SU-DHL-6 (cell line): Measurements from ENCODE around the gene CRISPLD2.

Source experiments
- H2AFZ ChIP-seq: fragments of 200-600 bp; sonication (generic); 2 replicates; pipeline ENCODE4 v1.6.1; 2014; ENCODE audit warnings: low read depth, mild to moderate bottlenecking, moderate library complexity, mixed read lengths, antibody characterized with exemption, low read length; ENCODE audit not compliant: severe bottlenecking
- H3F3A ChIP-seq: fragments of 200-600 bp; shearing (Covaris generic); 2 replicates; pipeline ENCODE4 v1.6.0; 2016; ENCODE audit warnings: antibody characterized with exemption, mild to moderate bottlenecking; ENCODE audit not compliant: insufficient read depth
- H3K27ac ChIP-seq: fragments of 200-600 bp; sonication (generic); 2 replicates; pipeline ENCODE4 v1.5.1; 2016; ENCODE audit warnings: low read depth, mild to moderate bottlenecking, low read length, moderate library complexity, mixed read lengths
- H3K27me3 ChIP-seq: fragments of 200-600 bp; sonication (generic), shearing (Covaris generic); 2 replicates; pipeline ENCODE4 v1.6.0; 2014; ENCODE audit warnings: mild to moderate bottlenecking, low read length
- H3K36me3 ChIP-seq: fragments of 200-600 bp; sonication (generic); 2 replicates; pipeline ENCODE4 v1.6.1; 2014; ENCODE audit warnings: mild to moderate bottlenecking, low read length, mixed read lengths
- H3K4me2 ChIP-seq: fragments of 300-600, 200-600 bp; shearing (Covaris generic), sonication (generic); 2 replicates; pipeline ENCODE4 v1.6.0; 2014; ENCODE audit warnings: low read length, low read depth, mild to moderate bottlenecking; ENCODE audit not compliant: poor library complexity, severe bottlenecking
- H3K4me3 ChIP-seq: fragments of 200-600 bp; sonication (generic); 2 replicates; pipeline ENCODE4 v1.5.1; 2014; ENCODE audit warnings: antibody characterized with exemption, low read length, mild to moderate bottlenecking, mixed read lengths; ENCODE audit not compliant: insufficient read depth, poor library complexity, severe bottlenecking
- H3K79me2 ChIP-seq: fragments of 200-600 bp; sonication (generic); 2 replicates; pipeline ENCODE4 v1.6.1; 2014; ENCODE audit warnings: mild to moderate bottlenecking, low read length, moderate library complexity; ENCODE audit not compliant: insufficient read depth
- H3K9ac ChIP-seq: fragments of 200-600 bp; sonication (generic); 2 replicates; pipeline ENCODE4 v1.7.0; 2014; ENCODE audit warnings: mild to moderate bottlenecking, low read length
- H3K9me2 ChIP-seq: fragments of 200-600 bp; sonication (generic); replicated peaks from 2 replicates; pipeline ENCODE4 v1.6.1; 2014; ENCODE audit warnings: low read length; ENCODE audit not compliant: insufficient read depth
- H3K9me3 ChIP-seq: fragments of 200-600 bp; sonication (generic); 2 replicates; pipeline ENCODE4 v1.6.1; 2014; ENCODE audit warnings: low read length, mixed read lengths; ENCODE audit not compliant: insufficient read depth
- H4K20me1 ChIP-seq: fragments of 200-600 bp; sonication (generic); 2 replicates; pipeline ENCODE4 v1.6.1; 2014; ENCODE audit warnings: low read depth, mild to moderate bottlenecking, antibody characterized with exemption, low read length, moderate library complexity, mixed read lengths
- CTCF ChIP-seq: fragments of 200-600 bp; sonication (generic); IDR thresholded peaks from one replicate; pipeline ENCODE4 v1.5.1; 2017; ENCODE audit warnings: antibody characterized with exemption, mild to moderate bottlenecking, low read length, moderate library complexity; ENCODE audit not compliant: insufficient read depth, poor library complexity, severe bottlenecking
- EZH2phosphoT487 ChIP-seq: fragments of 200-600 bp; sonication (generic), shearing (Covaris generic); conservative IDR thresholded peaks from 2 replicates; pipeline ENCODE4 v1.6.1; 2018; ENCODE audit warnings: mild to moderate bottlenecking, antibody characterized with exemption, low read length, moderate library complexity, mixed read lengths

Gene CRISPLD2

GRCh38 chr16:84807776-84808175 lies 12.0 kb upstream of the CRISPLD2 start:
- Histone ChIP-seq H2AFZ (no peak overlapping the region), H3F3A (no peaks in the 10 kb centered on the region), H3K27ac (no peak overlapping the region), H3K4me2 (no peak overlapping the region), H3K9me3 (no peaks in the 10 kb centered on the region), H3K79me2 (no peaks in the 10 kb centered on the region), H3K36me3 (no peaks in the 10 kb centered on the region), H3K9ac (no peak overlapping the region), H4K20me1 (no peaks in the 10 kb centered on the region), H3K27me3 (no peaks in the 10 kb centered on the region), H3K4me3 (no peak overlapping the region), H3K9me2 (no peaks in the 10 kb centered on the region)
- TF ChIP-seq EZH2phosphoT487 (no peak), CTCF (no peak)

- H3K79me2 ChIP-seq = no peaks in the 10 kb centered on the region
- H3K4me2 ChIP-seq = no peak overlapping the region
- H3K4me3 ChIP-seq = no peak overlapping the region
- no peak overlapping the region for H3K9ac ChIP-seq
- H4K20me1 ChIP-seq = no peaks in the 10 kb centered on the region
- no peaks in the 10 kb centered on the region for H3K27me3 ChIP-seq
- H2AFZ ChIP-seq = no peak overlapping the region
- no peaks in the 10 kb centered on the region for H3F3A ChIP-seq
- no peaks in the 10 kb centered on the region for H3K9me2 ChIP-seq
- TF ChIP-seq CTCF = no peak
- TF ChIP-seq EZH2phosphoT487 = no peak
- H3K36me3 ChIP-seq = no peaks in the 10 kb centered on the region
- H3K27ac ChIP-seq = no peak overlapping the region
- no peaks in the 10 kb centered on the region for H3K9me3 ChIP-seq
Observed at GRCh38 chr16:84808826-84809225, 11.0 kb upstream of the CRISPLD2 start.

- Histone ChIP-seq H3K27me3 (no peaks in the 10 kb centered on the region), H3K27ac (no peak overlapping the region), H4K20me1 (no peaks in the 10 kb centered on the region), H3K4me2 (no peak overlapping the region), H3K9ac (no peak overlapping the region), H3K9me3 (no peaks in the 10 kb centered on the region), H3K4me3 (no peak overlapping the region), H3K36me3 (no peaks in the 10 kb centered on the region), H3K79me2 (no peaks in the 10 kb centered on the region), H2AFZ (no peak overlapping the region), H3F3A (no peaks in the 10 kb centered on the region), H3K9me2 (no peaks in the 10 kb centered on the region)
- no peak for TF ChIP-seq CTCF
Observed at GRCh38 chr16:84810518-84811273, 9.1 kb upstream of the CRISPLD2 start.
